Activated CD8-positive, alpha-beta memory T cell treated with anti-CD3 and anti-CD28 coated beads for 4 hours (primary cell): Measurements from ENCODE around the gene DGKQ.
"Not testable (repeated sequence)": the region's sequence is repeated elsewhere in the genome, so short reads cannot be mapped to it uniquely, and the experiment has no call there.

Source experiments
- DNase-seq, 2 donors: peaks; one replicate each; pipeline ENCODE4 v3.0.0-alpha.2; 2020; ENCODE audit warnings: low read depth in 2 of 2

Gene DGKQ

GRCh38 chr4:950136-951020 lies 23.0 kb downstream of the DGKQ start:
- no peak for DNase-seq

DNA sequence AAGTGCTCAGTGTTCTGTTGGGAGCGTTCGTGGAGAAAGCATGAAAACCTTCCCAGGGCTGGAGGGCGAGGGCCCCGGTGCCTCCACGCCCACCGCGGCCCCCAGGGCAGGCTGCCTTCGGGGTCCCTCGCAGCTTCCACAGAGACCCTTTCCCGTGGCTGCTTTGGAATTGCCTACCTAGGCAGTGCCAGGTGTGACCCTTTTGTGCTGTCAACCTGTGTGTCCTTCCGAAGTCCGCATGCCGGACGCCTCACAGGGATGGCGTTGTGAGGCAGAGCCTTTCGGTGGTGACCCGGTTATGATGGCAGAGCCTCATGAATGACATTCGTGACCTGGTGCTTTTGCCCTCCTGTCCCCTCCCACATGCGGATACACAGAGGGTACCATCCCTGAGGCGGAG lies 23.7 kb downstream of the DGKQ start:
- no peak for DNase-seq

GRCh38 chr4:948936-949300 lies 24.5 kb downstream of the DGKQ start:
- DNase-seq: no peak

DNA sequence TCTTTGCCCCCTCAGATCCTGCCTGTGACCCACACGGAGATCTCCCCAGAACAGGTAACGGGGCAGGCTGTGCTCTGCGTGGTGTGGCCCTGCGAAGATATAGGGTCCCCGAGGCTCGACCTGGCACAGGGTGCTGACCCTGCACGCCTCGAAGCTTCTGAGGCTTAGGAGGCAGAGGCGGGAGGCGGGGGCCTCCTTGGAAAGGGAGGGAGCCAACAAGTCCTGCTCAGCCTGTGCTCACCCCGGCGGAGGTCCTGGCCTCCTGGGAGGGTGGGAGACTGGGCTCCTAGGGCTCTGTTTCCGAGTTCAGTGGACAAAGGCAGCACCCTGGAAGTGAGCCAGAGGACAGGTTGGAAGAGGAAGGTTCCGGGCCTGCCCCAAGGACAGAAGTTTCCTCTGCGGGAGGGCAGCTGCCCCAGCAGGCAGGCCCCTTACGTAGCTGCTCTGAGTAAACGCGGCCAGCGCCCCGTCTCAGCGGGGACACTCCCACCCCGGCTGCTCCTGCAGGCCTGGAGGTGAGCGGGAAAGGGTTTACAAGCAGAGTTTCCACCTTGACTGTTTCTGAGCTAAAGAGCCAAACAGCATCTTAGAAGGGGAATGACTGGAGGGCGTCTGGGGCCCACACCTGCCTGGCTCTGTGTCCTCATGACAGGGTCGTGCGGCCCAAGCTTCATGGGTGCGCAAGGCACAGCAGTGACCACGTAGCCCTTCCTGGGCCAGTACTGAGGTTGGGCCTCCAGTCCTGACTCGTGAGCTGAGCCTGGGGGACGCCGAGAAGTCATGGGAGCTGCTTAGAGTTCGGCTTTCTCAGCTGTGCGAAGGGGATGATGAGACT lies 25.1 kb downstream of the DGKQ start:
- no peak for DNase-seq

DNA sequence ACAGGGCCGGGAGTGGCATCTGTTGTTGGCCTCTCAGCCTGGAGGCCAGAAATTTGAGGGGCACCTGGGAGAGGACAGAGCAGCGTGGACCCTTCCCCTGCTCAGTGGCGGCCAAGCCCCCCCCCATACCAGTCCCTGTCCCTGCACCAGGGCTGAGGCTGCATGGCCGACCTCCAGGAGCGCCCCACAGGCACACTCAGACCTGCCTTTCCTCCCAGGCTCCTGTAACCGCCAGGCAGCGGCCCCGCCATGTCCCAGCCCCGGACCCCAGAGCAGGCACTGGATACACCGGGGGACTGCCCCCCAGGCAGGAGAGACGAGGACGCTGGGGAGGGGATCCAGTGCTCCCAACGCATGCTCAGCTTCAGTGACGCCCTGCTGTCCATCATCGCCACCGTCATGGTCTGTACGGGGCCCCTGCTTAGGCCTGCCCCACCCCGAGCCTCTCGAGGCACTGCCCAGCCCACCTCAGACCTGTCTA lies 25.8 kb downstream of the DGKQ start:
- DNase-seq: no peak

DNA sequence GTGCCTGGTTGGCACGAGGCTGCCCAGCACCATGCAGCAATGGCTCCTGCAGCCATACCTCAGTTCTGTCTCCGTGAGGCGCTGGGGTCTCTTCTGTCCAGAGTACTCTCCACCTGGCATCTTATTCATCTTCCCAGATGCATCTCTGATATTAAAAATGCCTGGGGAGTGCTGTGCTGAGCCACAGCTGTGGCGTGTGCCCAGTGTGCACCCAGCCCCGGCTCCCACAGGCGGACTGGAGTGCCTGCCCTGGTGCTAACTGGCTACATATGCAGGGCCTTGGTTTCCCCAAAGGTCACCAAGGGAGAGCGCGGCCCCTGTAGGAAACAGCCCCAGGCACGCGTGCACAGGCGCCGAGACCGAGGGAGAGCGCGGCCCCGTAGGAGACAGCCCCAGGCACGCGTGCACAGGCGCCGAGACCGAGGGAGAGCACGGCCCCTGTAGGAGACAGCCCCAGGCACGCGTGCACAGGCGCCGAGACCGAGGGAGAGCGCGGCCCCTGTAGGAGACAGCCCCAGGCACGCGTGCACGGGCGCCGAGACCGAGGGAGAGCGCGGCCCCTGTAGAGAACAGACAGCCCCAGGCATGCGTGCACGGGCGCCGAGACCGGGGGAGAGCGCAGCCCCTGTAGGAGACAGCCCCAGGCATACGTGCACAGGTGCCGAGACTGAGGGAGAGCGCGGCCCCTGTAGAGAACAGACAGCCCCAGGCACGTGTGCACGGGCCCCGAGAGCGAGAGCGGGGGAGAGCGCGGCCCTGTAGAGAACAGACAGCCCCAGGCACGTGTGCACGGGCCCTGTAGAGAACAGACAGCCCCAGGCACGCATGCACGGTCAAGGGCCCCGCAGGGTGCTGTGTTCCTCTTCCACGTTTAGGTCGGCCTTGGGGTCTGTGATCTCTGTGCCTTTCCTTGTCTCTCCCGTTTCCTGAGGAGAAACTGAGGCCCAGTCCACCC lies 26.6 kb downstream of the DGKQ start:
- DNase-seq: no peak

DNA sequence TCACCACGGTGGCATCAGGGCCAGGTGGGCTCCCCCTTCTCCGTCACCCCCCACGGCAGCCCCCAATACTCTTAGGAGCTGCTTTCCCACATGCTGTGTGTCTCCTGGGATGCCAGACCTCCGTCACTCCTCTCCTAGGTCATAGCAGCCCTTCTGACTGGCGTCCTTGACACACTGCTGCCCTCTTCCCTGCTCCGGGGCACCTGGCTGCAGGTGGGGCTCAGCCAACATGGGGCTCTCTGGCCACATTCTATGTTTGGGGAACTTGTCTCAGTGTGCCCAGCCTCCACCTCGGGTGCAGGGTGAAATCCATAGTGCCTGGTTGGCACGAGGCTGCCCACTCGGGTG lies 27.3 kb downstream of the DGKQ start:
- DNase-seq: no peak

DNA sequence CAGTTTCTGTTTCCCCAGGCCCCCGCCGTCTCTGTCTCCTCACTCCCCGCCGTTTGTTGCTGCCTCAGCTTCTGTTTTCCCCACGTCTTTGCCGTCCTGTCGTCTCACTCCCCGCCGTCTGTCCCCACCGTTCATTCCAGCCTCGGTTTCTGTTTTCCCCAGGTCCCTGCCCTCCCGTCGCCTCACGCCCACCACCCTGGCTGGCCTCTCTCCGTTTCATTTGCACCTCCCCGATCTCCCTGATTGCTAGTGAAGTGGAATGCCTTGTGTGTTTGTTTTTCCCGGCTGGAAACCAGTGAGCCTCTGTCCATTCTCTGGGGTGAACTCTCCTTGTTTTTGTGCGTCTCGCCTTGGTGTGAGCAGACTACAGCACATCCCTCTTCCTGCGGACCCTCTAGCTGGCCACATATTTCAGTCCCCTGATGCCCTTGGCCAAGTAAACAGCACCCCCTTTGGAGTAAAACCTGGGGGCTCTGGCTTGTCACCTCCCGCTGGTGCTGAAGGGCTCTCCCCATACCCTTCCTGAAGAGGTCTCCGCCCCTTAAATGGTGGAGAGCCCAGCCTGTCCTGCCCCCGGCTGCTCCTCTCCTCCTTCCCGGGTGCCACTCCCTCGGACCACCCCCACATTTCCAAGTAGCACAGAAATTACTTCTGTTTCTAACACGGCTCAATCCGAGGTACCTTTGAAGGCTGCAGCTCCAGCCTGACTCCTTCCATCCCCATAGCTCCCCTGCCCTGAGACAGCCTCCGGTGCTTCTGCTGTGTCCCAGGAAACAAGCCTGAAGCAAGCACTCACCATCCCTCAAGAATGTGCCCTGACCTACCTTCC lies 27.9 kb downstream of the DGKQ start:
- no peak for DNase-seq

DNA sequence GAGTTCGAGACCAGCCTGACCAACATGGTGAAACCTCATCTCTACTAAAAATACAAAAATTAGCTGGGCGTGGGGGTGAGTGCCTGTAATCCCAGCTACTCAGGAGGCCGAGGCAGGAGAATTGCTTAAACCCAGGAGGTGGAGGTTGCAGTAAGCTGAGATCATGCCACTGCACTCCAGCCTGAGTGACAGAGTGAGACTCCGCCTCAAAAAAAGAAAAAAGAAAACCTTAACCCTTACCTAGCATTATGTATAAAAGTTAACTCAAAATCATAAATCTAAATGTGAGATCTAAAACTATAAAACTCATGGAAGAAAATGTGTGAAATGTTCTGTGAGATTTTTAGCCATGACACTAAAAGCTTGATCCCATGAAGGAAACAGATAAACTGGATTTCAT lies 33.9 kb downstream of the DGKQ start:
- not testable (repeated sequence) for DNase-seq

- no peak for DNase-seq
Measured at GRCh38 chr4:932713-933070, 40.7 kb downstream of the DGKQ start.

GRCh38 chr4:931960-932712 lies 41.2 kb downstream of the DGKQ start, which contains the start of the genes GAK and TMEM175:
TSS of gene GAK (minus strand) at chr4:932316. CDS start at chr4:932187, 129 bp downstream.
TSS of gene TMEM175 (plus strand) at chr4:932460. CDS start at chr4:947740, 15,280 bp downstream.
- DNase-seq: peak; percentile 91

GRCh38 chr4:931194-931959 lies 42.0 kb downstream of the DGKQ start:
- DNase-seq: no peak

DNA sequence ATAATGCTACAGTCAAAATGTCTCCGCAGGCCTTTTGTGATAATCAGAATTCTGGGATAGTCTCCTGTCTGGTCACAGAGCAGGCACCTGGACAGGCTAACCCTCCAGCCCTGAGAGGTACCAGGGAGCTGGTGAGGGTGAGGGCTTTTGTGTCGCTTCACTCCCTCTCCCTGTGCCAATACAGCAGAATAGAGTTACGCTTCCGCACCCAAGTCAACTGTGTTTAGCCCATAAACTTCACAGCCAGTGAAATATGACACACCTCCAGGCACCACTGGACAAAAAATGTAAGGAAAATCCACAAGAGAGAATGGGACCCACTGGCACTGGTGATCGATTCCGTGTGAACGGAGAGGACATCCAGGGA lies 42.6 kb downstream of the DGKQ start:
- no peak for DNase-seq

DNA sequence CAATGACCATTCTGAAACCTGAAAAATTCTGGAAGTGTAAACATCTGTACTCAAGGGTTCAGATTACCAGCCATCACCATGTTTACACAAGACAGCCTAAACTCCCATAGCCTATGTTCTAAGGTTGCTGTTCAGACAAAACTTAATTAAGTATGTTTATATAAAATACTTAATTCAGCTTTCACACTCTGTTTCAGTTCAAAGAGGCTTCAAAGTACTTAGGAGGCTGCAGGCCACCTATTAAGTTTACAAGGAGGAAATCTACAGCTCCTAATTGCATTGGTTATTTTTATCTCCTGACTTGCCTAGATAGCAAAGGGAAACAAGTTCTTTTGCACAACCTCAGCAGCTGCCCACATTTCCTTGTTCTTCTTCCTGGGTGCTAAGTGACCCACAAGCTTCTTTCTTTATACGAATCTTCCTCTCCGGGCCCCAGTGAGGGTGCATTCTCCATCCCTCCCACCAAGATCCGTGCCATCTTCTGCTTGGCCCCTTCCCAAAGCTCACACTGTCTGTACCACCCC lies 43.3 kb downstream of the DGKQ start:
- DNase-seq: no peak

GRCh38 chr4:929096-929765 lies 44.1 kb downstream of the DGKQ start:
- no peak for DNase-seq

- DNase-seq: not testable (repeated sequence)
Measured at GRCh38 chr4:927566-927965, 45.8 kb downstream of the DGKQ start.

GRCh38 chr4:926538-926937 lies 46.8 kb downstream of the DGKQ start:
- no peak for DNase-seq

- DNase-seq: no peak
Measured at GRCh38 chr4:925771-926500, 47.4 kb downstream of the DGKQ start.
